ENCODE data around the gene GALNT1.

DNA sequence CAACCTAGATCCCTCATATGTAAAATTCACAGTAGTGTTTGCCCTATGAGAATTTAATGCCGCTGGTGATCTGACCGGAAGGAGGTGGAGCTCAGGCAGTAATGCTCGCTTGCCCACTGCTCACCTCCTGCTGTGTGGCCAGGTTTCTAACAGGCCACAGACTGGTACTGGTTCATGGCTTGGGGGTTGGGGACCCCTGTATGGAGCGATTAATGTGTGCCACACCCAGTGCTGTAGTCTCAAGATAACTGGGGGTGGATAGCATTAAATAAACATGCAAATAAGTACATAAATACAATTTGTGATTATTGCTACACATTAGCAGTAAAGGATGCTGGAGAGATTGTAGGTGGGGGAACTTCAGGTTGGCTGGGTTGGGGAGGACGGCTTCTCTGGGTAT, 3.2 kb downstream of the GALNT1 start:
- no peak for TF ChIP-seq CTCF (IDR thresholded peaks at IDR 0.05)
- no peak for TF ChIP-seq POLR2AphosphoS5 (IDR thresholded peaks at IDR 0.05)
- TF ChIP-seq POLR2A (IDR thresholded peaks at IDR 0.05): no peak
- no peak for TF ChIP-seq EP300 (IDR thresholded peaks at IDR 0.05)

All from upper lobe of left lung (tissue), 4 donors.